IPS-18a (cell line): Measurements from ENCODE around the gene AHRR.

Experiments used
- H3K27ac ChIP-seq: one replicate; pipeline ENCODE4 v1.5.1; 2013; ENCODE audit warnings: low read length
- H3K27me3 ChIP-seq: one replicate; pipeline ENCODE4 v1.6.1; 2013; ENCODE audit warnings: mild to moderate bottlenecking, low read length; ENCODE audit not compliant: control insufficient read depth, insufficient read depth
- H3K36me3 ChIP-seq: one replicate; pipeline ENCODE4 v1.6.1; 2013; ENCODE audit warnings: low read depth, low read length; ENCODE audit not compliant: control insufficient read depth
- H3K4me1 ChIP-seq: one replicate; pipeline ENCODE4 v1.6.1; 2013; ENCODE audit warnings: low read depth, low read length; ENCODE audit not compliant: control insufficient read depth
- H3K4me3 ChIP-seq: one replicate; pipeline ENCODE4 v1.5.1; 2013; ENCODE audit warnings: low read length
- H3K9ac ChIP-seq: one replicate; pipeline ENCODE4 v1.6.1; 2013; ENCODE audit warnings: mild to moderate bottlenecking, low read length, moderate library complexity
- H3K9me3 ChIP-seq: one replicate; pipeline ENCODE4 v1.6.1; 2013; ENCODE audit warnings: low read depth, low read length; ENCODE audit not compliant: control insufficient read depth

The AHRR gene

DNA sequence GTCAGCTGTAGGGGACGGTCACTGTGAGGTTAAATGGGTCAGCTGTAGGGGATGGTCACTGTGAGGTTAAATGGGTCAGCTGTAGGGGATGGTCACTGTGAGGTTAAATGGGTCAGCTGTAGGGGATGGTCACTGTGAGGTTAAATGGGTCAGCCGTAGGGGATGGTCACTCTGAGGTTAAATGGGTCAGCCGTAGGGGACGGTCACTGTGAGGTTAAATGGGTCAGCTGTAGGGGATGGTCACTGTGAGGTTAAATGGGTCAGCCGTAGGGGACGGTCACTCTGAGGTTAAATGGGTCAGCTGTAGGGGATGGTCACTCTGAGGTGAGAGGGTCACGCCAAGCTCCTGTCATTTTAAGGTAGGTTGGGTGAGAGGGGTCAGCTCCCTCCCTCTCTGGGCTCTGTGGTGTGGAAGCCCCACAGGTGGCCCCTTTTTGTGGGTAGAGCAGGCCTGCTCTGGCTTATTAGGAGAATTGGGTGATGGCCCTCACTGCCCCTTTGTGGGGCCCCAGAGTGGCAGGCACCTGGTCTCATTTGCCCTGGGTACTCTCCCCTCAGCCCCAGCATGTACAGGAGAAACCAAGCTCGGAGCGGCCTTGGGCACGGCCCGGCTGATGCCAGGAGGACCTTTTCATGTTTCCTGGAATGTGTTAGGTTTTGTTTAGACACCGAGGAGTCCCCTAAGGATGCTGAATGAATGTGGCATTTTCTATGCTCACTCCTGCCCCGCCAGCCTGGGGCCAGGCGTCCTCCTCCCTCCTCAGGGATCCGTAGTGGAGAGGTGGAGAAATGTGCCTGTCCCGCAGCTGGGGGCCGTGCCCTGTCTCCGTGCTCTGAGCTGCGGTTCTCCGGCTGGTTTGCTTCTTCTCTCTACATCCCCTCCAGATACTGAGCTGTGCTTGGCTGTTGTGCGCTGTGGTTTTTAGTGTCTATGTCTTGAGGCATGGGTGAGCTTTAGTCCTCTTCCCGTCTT lies 31.4 kb downstream of the AHRR start:
- Histone ChIP-seq H3K36me3 (no peaks in the 10 kb centered on the region), H3K9ac (no peak overlapping the region), H3K27ac (no peak overlapping the region), H3K4me1 (no peaks in the 10 kb centered on the region), H3K9me3 (no peaks in the 10 kb centered on the region), H3K27me3 (no peaks in the 10 kb centered on the region), H3K4me3 (no peak overlapping the region)

DNA sequence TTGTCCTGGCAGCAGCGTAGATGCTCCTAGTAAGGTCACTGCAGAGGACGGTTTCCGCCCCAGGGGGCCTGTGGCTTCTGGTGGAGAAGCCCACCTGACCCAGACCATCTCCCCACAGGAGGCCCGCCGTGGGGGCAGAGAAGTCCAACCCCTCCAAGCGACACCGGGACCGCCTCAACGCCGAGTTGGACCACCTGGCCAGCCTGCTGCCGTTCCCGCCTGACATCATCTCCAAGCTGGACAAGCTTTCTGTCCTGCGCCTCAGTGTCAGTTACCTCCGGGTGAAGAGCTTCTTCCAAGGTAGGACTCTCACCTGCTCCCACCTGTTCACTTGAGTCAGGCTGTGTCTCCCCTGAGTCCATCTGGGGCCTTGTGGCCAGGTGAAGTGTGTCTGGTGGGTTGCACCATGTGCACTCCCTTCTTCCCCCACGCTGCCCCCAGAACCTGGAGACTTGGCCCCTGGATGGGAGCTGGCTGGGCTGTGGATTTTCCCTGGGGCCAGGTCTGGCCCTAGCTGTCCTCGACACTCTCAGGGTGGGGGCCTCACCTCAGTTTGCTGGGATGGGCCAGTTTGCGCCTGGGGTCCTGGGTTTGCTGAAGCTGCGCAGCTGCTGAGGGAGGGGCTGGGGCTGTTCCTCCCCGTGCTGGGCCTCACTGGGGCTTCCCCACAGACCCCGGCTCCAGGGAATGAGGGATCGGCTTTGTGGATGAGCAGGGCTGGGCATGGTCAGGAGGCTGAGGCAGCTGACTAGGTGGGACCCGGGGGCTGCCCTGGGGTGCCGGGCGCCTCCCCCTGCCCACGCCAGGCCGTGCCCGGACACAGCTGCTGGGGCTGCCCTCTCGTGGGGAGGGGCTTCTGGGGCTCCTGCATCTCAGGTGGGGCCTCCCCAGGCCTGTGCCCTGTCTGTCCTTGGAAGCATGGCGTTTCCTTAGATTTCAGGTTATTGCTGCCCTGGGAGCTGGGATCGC lies 32.4 kb downstream of the AHRR start:
- Histone ChIP-seq H3K36me3 (no peaks in the 10 kb centered on the region), H3K27ac (no peak overlapping the region), H3K9me3 (no peaks in the 10 kb centered on the region), H3K9ac (no peak overlapping the region), H3K4me1 (no peaks in the 10 kb centered on the region), H3K4me3 (no peak overlapping the region), H3K27me3 (no peaks in the 10 kb centered on the region)

DNA sequence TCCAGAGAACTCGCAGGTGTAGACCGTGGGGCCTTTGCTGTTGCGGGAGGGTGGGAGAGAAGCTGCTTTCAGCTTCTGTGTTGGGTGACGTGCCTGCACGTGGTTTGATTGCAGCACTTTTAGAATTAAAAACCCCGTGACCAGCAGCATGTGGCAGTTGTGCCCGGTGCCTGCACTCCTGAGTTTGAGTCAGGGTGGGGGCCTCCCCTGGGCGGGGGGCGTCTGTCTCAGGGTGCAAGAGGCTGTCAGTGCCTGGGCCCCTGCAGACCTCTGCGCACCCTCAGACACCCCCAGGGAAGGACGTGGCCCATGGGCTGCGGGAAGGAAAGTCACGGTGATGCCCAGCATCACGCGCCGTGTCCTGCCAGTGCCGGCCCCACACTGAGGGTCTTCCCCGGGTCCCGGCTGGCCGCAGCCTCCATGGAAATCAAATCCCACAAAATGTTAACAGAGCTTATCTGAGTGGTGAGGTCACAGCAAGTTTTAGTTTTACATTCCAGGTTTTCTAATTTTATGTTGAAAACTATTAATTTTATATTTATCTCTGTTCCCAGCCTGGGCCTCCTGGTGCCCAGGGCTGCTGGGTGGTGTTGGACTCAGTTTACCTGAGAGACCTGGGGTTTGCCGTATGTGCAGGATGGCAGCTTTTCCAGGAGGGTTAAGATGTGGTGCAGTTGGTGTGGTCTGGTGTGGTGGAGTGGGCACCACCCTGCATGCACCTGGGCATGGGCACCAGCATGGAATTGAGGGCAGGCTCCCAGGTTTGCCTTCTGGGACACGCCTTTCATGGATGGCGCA lies 33.3 kb downstream of the AHRR start:
- Histone ChIP-seq H3K36me3 (no peaks in the 10 kb centered on the region), H3K9ac (no peak overlapping the region), H3K9me3 (no peaks in the 10 kb centered on the region), H3K27ac (no peak overlapping the region), H3K27me3 (no peaks in the 10 kb centered on the region), H3K4me1 (no peaks in the 10 kb centered on the region), H3K4me3 (no peak overlapping the region)

DNA sequence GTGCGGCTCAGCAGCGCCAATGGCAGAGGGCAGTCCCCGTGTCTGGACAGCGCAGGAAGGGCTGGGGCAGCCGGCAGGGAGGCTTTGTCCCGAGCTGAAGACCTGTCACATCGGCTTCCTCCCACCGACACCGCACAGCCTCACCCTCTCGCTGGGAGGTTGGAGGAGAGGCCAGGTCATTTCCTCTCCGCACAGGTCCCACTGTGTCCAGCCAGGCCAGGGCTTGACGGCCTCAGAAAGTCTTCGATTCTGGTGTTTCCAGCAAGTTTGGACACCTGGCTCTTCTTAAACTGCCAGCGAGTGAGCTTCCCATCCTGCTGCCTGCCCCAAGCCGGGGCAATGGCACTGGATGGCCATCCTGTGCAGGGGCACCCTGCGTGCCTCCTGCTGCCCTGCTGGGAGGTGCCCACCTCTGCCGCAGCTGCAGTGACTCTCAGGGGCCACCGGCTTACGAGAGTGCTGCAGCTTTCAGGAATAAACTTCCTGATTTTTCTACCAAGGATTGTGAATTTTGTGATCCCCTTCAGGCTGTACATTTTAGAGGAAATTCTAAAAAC lies 33.9 kb downstream of the AHRR start:
- Histone ChIP-seq H3K9ac (no peak overlapping the region), H3K27ac (no peak overlapping the region), H3K4me1 (no peaks in the 10 kb centered on the region), H3K36me3 (no peaks in the 10 kb centered on the region), H3K4me3 (no peak overlapping the region), H3K9me3 (no peaks in the 10 kb centered on the region), H3K27me3 (no peaks in the 10 kb centered on the region)

DNA sequence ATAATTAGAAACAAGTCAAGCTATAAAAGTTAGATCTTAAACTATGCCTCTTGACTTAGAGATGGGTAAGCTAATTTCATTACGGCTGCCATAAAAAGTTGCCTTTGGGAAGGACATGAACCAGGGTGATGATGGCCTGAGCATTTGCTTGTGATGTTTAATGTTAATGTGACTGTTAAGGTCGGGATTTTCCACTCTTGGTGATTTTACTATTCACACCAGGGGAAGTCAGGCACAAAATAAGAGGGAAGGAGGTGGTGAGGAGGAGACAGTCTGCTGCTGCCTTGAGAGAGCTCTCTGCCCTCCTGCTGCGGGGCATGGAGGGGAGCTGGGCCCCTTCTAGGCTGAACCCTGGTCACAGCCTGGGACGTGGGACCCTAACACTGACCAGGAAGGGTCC lies 34.4 kb downstream of the AHRR start:
- no peak overlapping the region for H3K27ac ChIP-seq
- H3K9ac ChIP-seq: no peak overlapping the region
- no peaks in the 10 kb centered on the region for H3K4me1 ChIP-seq
- no peaks in the 10 kb centered on the region for H3K27me3 ChIP-seq
- no peaks in the 10 kb centered on the region for H3K36me3 ChIP-seq
- no peak overlapping the region for H3K4me3 ChIP-seq
- H3K9me3 ChIP-seq: no peaks in the 10 kb centered on the region

DNA sequence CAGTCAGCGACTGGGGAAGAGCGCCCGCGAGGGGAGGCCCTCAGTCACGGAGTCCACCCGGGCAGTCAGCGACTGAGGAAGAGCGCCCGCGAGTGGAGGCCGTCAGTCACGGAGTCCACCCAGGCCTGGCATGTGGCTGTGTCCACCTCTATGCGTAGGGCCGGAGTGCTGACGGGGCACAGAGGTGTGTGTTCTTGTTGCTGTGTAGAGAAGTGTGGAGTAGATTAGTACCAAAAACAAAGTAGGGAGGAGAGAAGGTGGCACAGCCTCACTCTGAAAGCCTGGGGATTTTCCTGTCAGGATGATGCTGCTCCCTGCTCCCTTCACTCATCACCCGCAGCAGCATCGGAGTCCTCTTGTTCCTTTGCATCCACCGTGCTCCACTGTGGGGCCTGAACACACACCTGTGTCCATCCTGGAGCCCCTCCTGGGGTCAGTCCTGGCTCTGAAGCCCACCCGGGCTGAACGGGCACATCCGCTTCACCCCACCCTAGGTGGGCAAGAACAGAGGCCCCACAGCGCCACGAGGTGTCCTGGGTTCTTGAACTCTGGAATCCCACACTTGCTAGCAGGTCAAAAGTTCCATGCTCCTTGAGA lies 37.9 kb downstream of the AHRR start:
- Histone ChIP-seq H3K4me3 (no peak overlapping the region), H3K9ac (no peak overlapping the region), H3K4me1 (no peaks in the 10 kb centered on the region), H3K27ac (no peak overlapping the region), H3K36me3 (no peaks in the 10 kb centered on the region), H3K27me3 (no peaks in the 10 kb centered on the region), H3K9me3 (no peaks in the 10 kb centered on the region)

DNA sequence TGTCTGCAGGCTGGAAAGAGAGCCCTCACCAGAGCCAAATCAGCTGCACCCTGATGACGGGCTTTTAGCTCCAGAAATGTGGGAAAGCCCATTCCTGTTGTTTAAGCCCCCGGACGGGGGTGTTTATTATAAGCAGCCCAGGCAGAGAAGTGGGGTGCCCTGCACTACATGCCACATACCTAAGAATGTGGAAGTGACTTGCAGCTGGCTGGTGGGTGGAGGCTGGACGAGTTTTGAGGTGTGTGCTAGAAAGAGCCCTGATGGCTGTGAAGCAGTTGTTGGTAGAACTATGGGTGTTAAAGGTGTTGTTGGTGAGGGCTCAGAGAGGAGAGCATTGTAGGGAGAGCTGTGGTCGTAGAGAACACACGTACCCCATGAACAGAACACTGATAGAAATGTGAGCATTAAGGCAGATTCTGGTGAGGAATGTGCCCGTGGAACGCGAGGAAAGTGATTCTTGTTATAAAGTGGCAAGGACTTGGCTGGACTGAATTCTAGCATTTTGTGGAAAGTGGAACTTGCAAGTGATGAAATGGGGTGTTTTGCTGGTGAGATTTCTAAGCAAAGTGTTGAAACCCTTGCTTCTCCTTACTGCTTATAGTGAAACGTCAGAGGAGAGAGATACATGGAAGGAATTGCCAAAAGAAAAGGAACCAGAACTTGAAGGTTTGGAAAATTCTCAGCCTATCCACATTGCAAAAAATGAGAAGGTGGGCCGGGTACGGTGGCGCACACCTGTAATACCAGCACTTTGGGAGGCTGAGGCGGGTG lies 38.9 kb downstream of the AHRR start:
- H3K27ac ChIP-seq: no peak overlapping the region
- H3K9me3 ChIP-seq: no peaks in the 10 kb centered on the region
- H3K4me3 ChIP-seq: no peak overlapping the region
- no peaks in the 10 kb centered on the region for H3K36me3 ChIP-seq
- H3K4me1 ChIP-seq: no peaks in the 10 kb centered on the region
- H3K9ac ChIP-seq: no peak overlapping the region
- H3K27me3 ChIP-seq: no peaks in the 10 kb centered on the region

DNA sequence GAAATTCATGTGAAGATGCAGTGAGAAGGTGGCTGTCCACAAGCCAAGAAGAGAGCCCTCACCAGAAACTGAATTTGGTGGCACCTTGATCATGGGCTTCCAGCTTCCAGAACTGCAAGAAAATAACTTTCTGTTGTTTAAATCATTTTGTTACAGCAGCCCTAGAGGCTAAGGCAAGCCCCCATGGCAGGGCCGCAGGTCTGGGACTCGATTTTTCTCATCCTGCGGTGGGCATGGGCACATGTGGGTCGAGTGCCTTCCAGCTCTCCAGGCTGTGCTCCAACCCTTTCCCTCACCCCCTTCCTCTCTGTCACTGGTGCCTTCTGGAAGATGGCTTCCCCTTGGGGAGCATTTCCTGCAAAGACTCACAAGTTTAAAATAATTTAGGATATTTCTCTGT lies 40.7 kb downstream of the AHRR start:
- no peaks in the 10 kb centered on the region for H3K36me3 ChIP-seq
- H3K9me3 ChIP-seq: no peaks in the 10 kb centered on the region
- H3K9ac ChIP-seq: no peak overlapping the region
- no peak overlapping the region for H3K4me3 ChIP-seq
- H3K27ac ChIP-seq: no peak overlapping the region
- H3K4me1 ChIP-seq: no peaks in the 10 kb centered on the region
- no peaks in the 10 kb centered on the region for H3K27me3 ChIP-seq

DNA sequence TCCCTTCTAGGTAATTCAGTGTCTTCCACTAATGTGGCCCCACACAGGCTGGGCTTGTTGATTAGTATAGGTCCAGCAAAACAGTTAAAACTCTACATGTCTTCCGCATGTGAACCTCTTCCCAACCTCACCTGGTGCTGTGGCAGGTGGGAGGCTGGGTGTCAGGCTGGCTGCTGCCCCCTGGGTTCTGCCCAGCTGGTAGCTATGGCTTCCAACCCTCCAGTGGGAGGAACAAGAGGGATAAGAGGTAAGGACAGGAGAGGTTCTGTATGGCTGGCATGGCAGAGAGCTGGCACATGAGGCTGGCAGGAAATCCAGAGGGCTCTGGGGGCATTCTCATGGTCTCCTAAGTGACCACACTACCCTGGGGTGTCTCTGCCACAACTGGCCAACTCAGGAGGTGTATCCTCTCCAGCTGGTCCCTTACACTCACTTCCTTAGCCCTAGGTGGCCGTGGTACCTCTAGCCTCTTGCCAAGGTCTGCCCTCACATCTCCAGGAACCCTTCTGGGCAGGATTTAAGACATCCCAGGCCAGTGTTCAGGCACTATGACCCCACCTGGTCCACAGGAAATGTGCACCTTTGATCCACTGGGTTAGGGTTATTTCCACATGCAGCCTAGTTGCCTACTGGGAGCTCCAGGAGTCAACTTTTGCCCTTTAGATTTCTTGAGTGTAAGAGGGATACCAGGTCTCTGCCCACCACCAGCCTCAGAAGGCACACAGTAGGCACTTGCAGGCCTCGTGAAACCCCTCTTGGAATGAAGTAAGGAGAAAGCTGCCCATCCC lies 41.7 kb downstream of the AHRR start:
- Histone ChIP-seq H3K4me1 (no peaks in the 10 kb centered on the region), H3K27me3 (no peaks in the 10 kb centered on the region), H3K4me3 (no peak overlapping the region), H3K9ac (no peak overlapping the region), H3K36me3 (no peaks in the 10 kb centered on the region), H3K27ac (no peak overlapping the region), H3K9me3 (no peaks in the 10 kb centered on the region)

DNA sequence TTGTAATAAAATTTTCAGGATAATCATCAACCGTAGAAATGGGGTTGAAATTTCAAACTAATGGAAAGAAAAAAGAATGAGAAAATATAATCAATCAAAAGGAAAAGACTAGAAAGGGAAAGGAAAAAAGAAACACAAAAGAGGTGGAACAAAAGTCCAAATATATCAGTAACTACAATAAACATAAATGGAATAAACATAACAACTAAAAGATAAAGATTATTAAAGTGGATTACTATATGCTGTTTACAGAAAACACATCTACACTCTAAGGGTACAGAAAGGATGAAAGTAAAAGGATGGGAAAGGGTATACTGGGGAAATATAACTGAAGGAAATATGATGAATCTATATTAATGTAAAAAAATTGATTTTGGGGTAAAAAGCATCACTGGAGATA lies 43.0 kb downstream of the AHRR start:
- Histone ChIP-seq H3K27me3 (no peaks in the 10 kb centered on the region), H3K4me1 (peaks cover 3% of the 10 kb centered on the region), H3K4me3 (no peak overlapping the region), H3K9me3 (no peaks in the 10 kb centered on the region), H3K27ac (no peak overlapping the region), H3K36me3 (no peaks in the 10 kb centered on the region), H3K9ac (no peak overlapping the region)
